ENCODE results near the gene OGFOD1. TPM values are rescaled to one million over a fixed set of nuclear protein-coding genes. Genes with fewer than 3 reads are reported as not detected.

The OGFOD1 gene
- total RNA-seq, 1 experiment from 2014 or later: 51.6 TPM

DNA sequence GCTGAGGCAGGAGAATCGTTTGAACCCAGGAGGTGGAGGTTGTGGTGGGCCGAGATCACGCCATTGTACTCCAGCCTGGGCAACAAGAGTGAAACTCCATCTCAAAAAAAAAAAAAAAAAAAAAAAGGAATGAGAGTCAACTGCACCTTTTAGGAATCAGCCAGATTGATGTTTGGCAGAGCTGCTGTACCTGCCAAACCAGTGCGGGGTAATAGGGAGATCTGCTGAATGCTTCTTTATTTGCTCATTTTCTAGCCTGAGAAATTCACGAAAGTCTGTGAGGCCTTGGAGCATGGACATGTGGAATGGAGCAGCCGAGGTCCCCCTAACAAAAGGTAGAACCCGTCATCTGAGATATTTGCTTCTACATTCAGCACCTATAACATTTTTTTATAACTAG is 18.4 kb downstream of the OGFOD1 start:
- TF ChIP-seq SP1 (IDR thresholded peaks at IDR 0.05; ENCODE audit: low read depth) (no peak), EZH2 (IDR thresholded peaks at IDR 0.05) (no peak), POLR2AphosphoS5 (IDR thresholded peaks at IDR 0.05; ENCODE audit: low read depth, low read length) (no peak), SRF (IDR thresholded peaks at IDR 0.05; ENCODE audit: low read depth) (no peak), ZFX (IDR thresholded peaks at IDR 0.05) (no peak)
- TF ChIP-seq, protein P1, sequence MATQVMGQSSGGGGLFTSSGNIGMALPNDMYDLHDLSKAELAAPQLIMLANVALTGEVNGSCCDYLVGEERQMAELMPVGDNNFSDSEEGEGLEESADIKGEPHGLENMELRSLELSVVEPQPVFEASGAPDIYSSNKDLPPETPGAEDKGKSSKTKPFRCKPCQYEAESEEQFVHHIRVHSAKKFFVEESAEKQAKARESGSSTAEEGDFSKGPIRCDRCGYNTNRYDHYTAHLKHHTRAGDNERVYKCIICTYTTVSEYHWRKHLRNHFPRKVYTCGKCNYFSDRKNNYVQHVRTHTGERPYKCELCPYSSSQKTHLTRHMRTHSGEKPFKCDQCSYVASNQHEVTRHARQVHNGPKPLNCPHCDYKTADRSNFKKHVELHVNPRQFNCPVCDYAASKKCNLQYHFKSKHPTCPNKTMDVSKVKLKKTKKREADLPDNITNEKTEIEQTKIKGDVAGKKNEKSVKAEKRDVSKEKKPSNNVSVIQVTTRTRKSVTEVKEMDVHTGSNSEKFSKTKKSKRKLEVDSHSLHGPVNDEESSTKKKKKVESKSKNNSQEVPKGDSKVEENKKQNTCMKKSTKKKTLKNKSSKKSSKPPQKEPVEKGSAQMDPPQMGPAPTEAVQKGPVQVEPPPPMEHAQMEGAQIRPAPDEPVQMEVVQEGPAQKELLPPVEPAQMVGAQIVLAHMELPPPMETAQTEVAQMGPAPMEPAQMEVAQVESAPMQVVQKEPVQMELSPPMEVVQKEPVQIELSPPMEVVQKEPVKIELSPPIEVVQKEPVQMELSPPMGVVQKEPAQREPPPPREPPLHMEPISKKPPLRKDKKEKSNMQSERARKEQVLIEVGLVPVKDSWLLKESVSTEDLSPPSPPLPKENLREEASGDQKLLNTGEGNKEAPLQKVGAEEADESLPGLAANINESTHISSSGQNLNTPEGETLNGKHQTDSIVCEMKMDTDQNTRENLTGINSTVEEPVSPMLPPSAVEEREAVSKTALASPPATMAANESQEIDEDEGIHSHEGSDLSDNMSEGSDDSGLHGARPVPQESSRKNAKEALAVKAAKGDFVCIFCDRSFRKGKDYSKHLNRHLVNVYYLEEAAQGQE (IDR thresholded peaks at IDR 0.05; ENCODE audit: low read depth): no peak
- BruUV-seq (replicated peaks): no TSS peak
- Histone ChIP-seq H3K4me3 (replicated peaks in 1 of 2; ENCODE audit: low read depth in 1 of 2, low read length in 2 of 2) (no peak overlapping the region), H2AFZ (ENCODE audit: low read depth, low read length, poor library complexity, severe bottlenecking) (no peak overlapping the region), H3K4me2 (ENCODE audit: low read length) (no peak overlapping the region), H3K36me3 (ENCODE audit: control insufficient read depth in 1 of 2, insufficient read depth in 2 of 2, low read length in 2 of 2) (peaks cover 51 to 57% of the 10 kb centered on the region in 2 experiments), H3K9ac (ENCODE audit: low read length) (no peak overlapping the region), H3K27ac (ENCODE audit: low read depth, low read length) (no peak overlapping the region), H3K9me3 (ENCODE audit: control insufficient read depth in 1 of 2, insufficient read depth in 1 of 2, low read depth in 1 of 2, low read length in 2 of 2) (no peaks in the 10 kb centered on the region), H3K4me1 (ENCODE audit: control insufficient read depth in 1 of 2, insufficient read depth in 2 of 2, low read length in 2 of 2) (0 out of 4 replicates have a peak, but pooled peaks cover 0 to 4% of the 10 kb centered on the region in 2 experiments), H4K20me1 (ENCODE audit: insufficient read depth) (no peaks in the 10 kb centered on the region), H3K79me2 (ENCODE audit: insufficient read depth, low read length) (no peaks in the 10 kb centered on the region), H3K9me2 (ENCODE audit: insufficient read depth) (no peaks in the 10 kb centered on the region), H3K27me3 (ENCODE audit: insufficient read depth, low read length) (no peaks in the 10 kb centered on the region)
- ChIA-PET CTCF (no interaction called here), POLR2A (interaction anchor here (1.4 kb wide), 1 partner anchor 10 kb away, joined by 4 read pairs; no protein-coding TSS in a partner anchor), RAD21 (ENCODE audit: low non-redundant PET in 1 of 2, low total read pairs in 2 of 2, uncharacterized antibody in 2 of 2, unreplicated experiment in 2 of 2) (no interaction called here)
- no peak for DNase-seq (ENCODE audit: low read depth, low spot score)
- intact Hi-C loops (cut with micrococcal nuclease): no loop called here
- no peak for ATAC-seq

DNA sequence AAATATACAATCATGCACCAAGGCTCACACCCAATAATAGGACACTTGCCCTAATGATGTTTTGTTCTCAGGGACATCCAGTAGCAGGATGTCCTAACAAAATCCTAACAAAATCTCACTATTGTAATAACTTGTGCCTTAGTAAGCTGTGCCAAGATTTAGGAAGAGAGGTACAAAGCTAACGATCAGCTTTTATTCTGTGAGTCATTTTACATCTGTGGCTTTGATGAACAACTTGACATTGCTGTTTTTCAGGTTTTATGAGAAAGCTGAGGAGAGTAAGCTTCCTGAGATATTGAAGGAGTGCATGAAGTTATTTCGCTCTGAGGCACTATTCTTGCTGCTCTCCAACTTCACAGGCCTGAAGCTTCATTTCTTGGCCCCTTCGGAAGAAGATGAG is 18.9 kb downstream of the OGFOD1 start:
- Histone ChIP-seq H4K20me1 (ENCODE audit: insufficient read depth) (no peaks in the 10 kb centered on the region), H3K27me3 (ENCODE audit: insufficient read depth, low read length) (no peaks in the 10 kb centered on the region), H3K79me2 (ENCODE audit: insufficient read depth, low read length) (no peaks in the 10 kb centered on the region), H3K9ac (ENCODE audit: low read length) (no peak overlapping the region), H3K4me3 (replicated peaks in 1 of 2; ENCODE audit: low read depth in 1 of 2, low read length in 2 of 2) (no peak overlapping the region), H3K9me3 (ENCODE audit: control insufficient read depth in 1 of 2, insufficient read depth in 1 of 2, low read depth in 1 of 2, low read length in 2 of 2) (no peaks in the 10 kb centered on the region), H3K4me1 (ENCODE audit: control insufficient read depth in 1 of 2, insufficient read depth in 2 of 2, low read length in 2 of 2) (0 out of 4 replicates have a peak, but pooled peaks cover 0 to 4% of the 10 kb centered on the region in 2 experiments), H3K36me3 (ENCODE audit: control insufficient read depth in 1 of 2, insufficient read depth in 2 of 2, low read length in 2 of 2) (peaks cover 53 to 60% of the 10 kb centered on the region in 2 experiments), H2AFZ (ENCODE audit: low read depth, low read length, poor library complexity, severe bottlenecking) (no peak overlapping the region), H3K27ac (ENCODE audit: low read depth, low read length) (no peak overlapping the region), H3K9me2 (ENCODE audit: insufficient read depth) (no peaks in the 10 kb centered on the region), H3K4me2 (ENCODE audit: low read length) (no peak overlapping the region)
- no peak for ATAC-seq
- CTCF ChIA-PET: no interaction called here
- intact Hi-C loops (cut with micrococcal nuclease): no loop called here
- RAD21 ChIA-PET (ENCODE audit: low non-redundant PET in 1 of 2, low total read pairs in 2 of 2, uncharacterized antibody in 2 of 2, unreplicated experiment in 2 of 2): no interaction called here
- POLR2A ChIA-PET: interaction anchor here (1.4 kb wide), 1 partner anchor 10 kb away, joined by 4 read pairs; no protein-coding TSS in a partner anchor
- no peak for DNase-seq (ENCODE audit: low read depth, low spot score)
- no TSS peak for BruUV-seq (replicated peaks)
- no peak for TF ChIP-seq FOSL1 (IDR thresholded peaks at IDR 0.05; ENCODE audit: low read depth)
- no peak for TF ChIP-seq ZFX (IDR thresholded peaks at IDR 0.05)
- TF ChIP-seq POLR2AphosphoS5 (IDR thresholded peaks at IDR 0.05; ENCODE audit: low read depth, low read length): no peak
- TF ChIP-seq EZH2 (IDR thresholded peaks at IDR 0.05): no peak
- TF ChIP-seq CBX3 (IDR thresholded peaks at IDR 0.05; ENCODE audit: low read depth): no peak
- TF ChIP-seq TCF7L2 (IDR thresholded peaks at IDR 0.05; ENCODE audit: borderline replicate concordance, extremely low read depth, insufficient read depth, insufficient read length): no peak
- no peak for TF ChIP-seq EZH2phosphoT487 (IDR thresholded peaks at IDR 0.05; ENCODE audit: borderline replicate concordance)
- no peak for TF ChIP-seq CEBPB (IDR thresholded peaks at IDR 0.05; ENCODE audit: low read depth)
- no peak for TF ChIP-seq SRF (IDR thresholded peaks at IDR 0.05; ENCODE audit: low read depth)
- no peak for TF ChIP-seq SIN3A (IDR thresholded peaks at IDR 0.05; ENCODE audit: low read depth)
- TF ChIP-seq, protein P2, sequence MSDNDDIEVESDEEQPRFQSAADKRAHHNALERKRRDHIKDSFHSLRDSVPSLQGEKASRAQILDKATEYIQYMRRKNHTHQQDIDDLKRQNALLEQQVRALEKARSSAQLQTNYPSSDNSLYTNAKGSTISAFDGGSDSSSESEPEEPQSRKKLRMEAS (IDR thresholded peaks at IDR 0.05): no peak
- TF ChIP-seq YY1 (IDR thresholded peaks at IDR 0.05; ENCODE audit: extremely low read depth, insufficient replicate concordance, low read depth, low read length): no peak
- TF ChIP-seq POLR2A (IDR thresholded peaks at IDR 0.05; ENCODE audit: borderline replicate concordance, extremely low read depth, insufficient read depth, insufficient read length): no peak
- TF ChIP-seq, protein P3, sequence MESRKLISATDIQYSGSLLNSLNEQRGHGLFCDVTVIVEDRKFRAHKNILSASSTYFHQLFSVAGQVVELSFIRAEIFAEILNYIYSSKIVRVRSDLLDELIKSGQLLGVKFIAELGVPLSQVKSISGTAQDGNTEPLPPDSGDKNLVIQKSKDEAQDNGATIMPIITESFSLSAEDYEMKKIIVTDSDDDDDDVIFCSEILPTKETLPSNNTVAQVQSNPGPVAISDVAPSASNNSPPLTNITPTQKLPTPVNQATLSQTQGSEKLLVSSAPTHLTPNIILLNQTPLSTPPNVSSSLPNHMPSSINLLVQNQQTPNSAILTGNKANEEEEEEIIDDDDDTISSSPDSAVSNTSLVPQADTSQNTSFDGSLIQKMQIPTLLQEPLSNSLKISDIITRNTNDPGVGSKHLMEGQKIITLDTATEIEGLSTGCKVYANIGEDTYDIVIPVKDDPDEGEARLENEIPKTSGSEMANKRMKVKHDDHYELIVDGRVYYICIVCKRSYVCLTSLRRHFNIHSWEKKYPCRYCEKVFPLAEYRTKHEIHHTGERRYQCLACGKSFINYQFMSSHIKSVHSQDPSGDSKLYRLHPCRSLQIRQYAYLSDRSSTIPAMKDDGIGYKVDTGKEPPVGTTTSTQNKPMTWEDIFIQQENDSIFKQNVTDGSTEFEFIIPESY (IDR thresholded peaks at IDR 0.05; ENCODE audit: extremely low read depth, insufficient replicate concordance, low read length): no peak

Data from HCT116 (cell line).